AG09309 (cell line): ENCODE data around the gene COL20A1.
A peak's percentile ranks its signal among the peaks of the same experiment; 100 is the strongest.

Experiments used
- DNase-seq: peaks from one replicate; pipeline ENCODE4 v3.0.0-alpha.2; 2010; ENCODE audit warnings: low read depth
- H3K4me3 ChIP-seq: 2 replicates; pipeline ENCODE4 v1.5.1; 2011; ENCODE audit warnings: mild to moderate bottlenecking, low read depth, low read length, moderate library complexity; ENCODE audit not compliant: control insufficient read depth
- CTCF ChIP-seq: IDR thresholded peaks from 2 replicates; pipeline ENCODE4 v1.5.1; 2011; ENCODE audit warnings: mild to moderate bottlenecking, low read depth, low read length, inconsistent platforms; ENCODE audit not compliant: insufficient read depth, control insufficient read depth; ENCODE audit errors: missing control alignments

COL20A1 gene

GRCh38 chr20:63322146-63322932, 29.4 kb downstream of the COL20A1 start:
- no peak overlapping the region for H3K4me3 ChIP-seq
- no peak for DNase-seq
- no peak for TF ChIP-seq CTCF

GRCh38 chr20:63322933-63323273, 29.9 kb downstream of the COL20A1 start:
- H3K4me3 ChIP-seq, result no peak overlapping the region
- DNase-seq, result no peak

GRCh38 chr20:63323357-63323981, 30.5 kb downstream of the COL20A1 start:
- peak; percentile 31 for TF ChIP-seq CTCF
- no peak overlapping the region for H3K4me3 ChIP-seq
- DNase-seq, result no peak

More at GRCh38 chr20:63322933-63323273, 29.9 kb downstream of the COL20A1 start:
- TF ChIP-seq CTCF, result no peak

GRCh38 chr20:63325021-63325471, 32.1 kb downstream of the COL20A1 start:
- TF ChIP-seq CTCF, result no peak
- no peak for DNase-seq
- no peak overlapping the region for H3K4me3 ChIP-seq

- DNase-seq, result no peak
- no peak overlapping the region for H3K4me3 ChIP-seq
- TF ChIP-seq CTCF, result no peak
These were observed 32.7 kb downstream of the COL20A1 start for GRCh38 chr20:63325554-63326313.

GRCh38 chr20:63326314-63327230, 33.6 kb downstream of the COL20A1 start:
- H3K4me3 ChIP-seq, result no peak overlapping the region
- no peak for TF ChIP-seq CTCF
- no peak for DNase-seq
